Posterior vena cava (tissue), 2 donors: ENCODE results near the gene AP2B1. TPM values are rescaled to one million over a fixed set of nuclear protein-coding genes. Genes with fewer than 3 reads are reported as not detected.

ENCODE experiments used
- DNase-seq: peaks from one replicate; pipeline ENCODE4 v3.0.0-alpha.2; 2020; ENCODE audit warnings: low spot score
- intact Hi-C, 2 donors: fragments of 100-400 bp; cut with DNase I; formaldehyde crosslinking; loops; one replicate each; pipeline versions ENCODE4 v1.14.1 to v1.14.2; 2022 to 2023
- total RNA-seq, 2 donors: library from RNA; stranded (reverse); fragmentation: NEBNext Ultra II Directional; extraction: Animal tissue kit (Norgen Biotek cat#: 25700); gene quantifications; one replicate each; pipeline ENCODE4 v1.2.1, GENCODE V29; 2021
- donor health status: DM: yes; HTN: yes; CAD: no.
- donor health status: DM: yes; HTN: yes; CAD: no.

Gene AP2B1
- total RNA-seq, 2 donors from 2014 or later: 101 to 105 TPM

- DNase-seq: no peak
- intact Hi-C loops: no loop called here
Measured at GRCh38 chr17:35715416-35715815, 128.3 kb downstream of the AP2B1 start.

- no peak for DNase-seq
- intact Hi-C loops: no loop called here
Measured at GRCh38 chr17:35716173-35716572, 129.1 kb downstream of the AP2B1 start.

DNA sequence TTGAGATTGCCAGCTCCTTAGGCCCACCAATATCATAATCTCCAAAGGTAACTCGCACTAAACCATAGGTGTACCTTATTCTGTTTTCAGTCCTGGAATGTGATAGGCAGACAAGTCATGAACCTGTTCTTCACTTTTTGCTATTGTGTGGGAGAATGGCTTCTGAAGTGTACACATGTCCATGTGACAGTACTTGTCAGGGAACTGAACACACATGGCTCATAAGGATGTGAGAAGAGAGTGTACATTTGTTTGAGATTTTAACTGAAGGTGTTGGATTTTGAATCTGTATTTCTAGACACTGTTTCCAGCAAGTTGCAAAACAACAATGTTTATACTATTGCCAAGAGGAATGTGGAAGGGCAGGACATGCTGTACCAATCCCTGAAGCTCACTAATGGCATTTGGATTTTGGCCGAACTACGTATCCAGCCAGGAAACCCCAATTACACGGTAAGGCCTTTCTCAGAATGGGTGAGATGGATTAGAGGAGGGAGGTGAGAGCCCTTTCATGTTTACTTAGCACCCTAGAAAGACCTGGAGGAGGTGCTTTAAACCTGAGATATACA, 129.9 kb downstream of the AP2B1 start:
- no peak for DNase-seq

GRCh38 chr17:35717475-35717874, 130.4 kb downstream of the AP2B1 start:
- intact Hi-C loops: no loop called here

More for the DNA sequence above, 129.9 kb downstream of the AP2B1 start:
- intact Hi-C loops: no loop called here

DNA sequence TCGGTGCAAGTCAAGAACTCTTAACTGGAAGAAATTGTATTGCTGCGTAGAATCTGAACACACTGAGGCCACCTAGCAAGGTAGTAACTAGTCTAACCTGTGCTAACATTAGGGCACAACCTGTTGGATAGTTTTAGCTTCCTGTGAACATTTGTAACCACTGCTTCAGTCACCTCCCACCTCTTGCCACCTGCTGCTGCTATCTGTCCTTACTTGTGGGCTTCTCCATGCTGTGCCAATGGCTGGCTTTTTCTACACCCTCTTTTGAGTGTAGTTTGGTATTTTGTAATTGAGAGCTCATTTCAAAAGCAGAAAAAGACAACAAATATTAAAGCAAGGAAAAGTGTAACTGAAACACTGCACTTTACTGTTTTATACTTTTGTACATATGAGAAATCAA, 136.6 kb downstream of the AP2B1 start:
- no peak for DNase-seq
- intact Hi-C loops: no loop called here

More at GRCh38 chr17:35717475-35717874, 130.4 kb downstream of the AP2B1 start:
- DNase-seq: no peak

DNA sequence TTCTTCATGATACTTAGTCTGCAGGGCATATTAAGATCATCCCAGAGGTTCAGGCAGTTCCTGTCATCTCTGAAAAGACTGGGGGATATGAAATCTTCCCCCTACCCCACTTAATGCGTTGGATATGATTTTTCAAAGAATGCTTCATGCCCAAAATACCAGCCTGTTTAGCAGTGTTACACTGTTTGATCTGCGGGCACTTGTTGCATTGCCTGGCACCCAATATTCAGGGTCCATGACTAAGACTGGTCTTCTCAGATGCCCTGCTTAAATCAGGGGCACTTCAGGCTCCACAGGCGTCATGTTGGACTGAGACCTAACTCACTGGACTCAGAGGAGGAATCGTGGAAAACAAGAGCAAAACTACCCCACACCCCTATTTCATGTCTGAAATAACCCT, 137.9 kb downstream of the AP2B1 start:
- intact Hi-C loops: no loop called here
- DNase-seq: no peak

DNA sequence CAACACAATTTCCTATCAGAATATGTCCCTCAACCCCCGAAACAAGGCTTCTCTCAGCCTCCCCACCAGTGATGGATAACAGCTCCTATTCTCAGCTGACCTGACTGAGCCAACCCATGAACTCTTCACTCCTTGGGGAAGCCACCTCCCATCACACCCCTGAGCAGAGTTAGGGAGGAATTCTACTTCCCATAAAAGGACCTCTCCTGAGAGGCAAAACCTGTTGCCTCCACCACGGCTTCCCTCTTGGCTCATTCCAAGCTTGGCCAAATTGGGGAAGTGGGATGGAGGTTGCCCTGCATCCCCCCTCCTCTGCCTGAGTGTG, 138.6 kb downstream of the AP2B1 start:
- intact Hi-C loops: no loop called here
- no peak for DNase-seq

- intact Hi-C loops: no loop called here
- DNase-seq: peak; percentile 91
Measured at GRCh38 chr17:35726127-35726952, 139.2 kb downstream of the AP2B1 start.

- no peak for DNase-seq
- intact Hi-C loops: no loop called here
Measured at GRCh38 chr17:35726953-35727460, 139.9 kb downstream of the AP2B1 start.

DNA sequence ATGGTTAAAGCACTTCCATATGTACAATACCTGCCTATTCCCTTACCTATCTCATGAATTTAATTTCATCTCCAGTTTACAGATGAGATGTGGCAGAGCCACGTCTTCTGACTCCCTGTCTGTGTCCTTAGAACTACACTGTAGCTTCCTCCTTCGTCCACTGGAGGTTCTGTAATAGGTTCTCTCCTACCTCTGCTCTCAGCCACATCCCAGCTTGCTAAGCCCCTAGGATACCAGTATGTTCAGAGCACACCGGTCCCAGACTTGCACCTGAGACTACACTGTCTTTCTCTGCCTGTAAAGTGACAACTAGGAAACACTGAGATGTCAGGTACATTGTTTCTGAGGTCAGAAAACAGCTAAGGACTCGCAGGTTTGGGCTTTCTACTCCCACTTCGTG, 140.5 kb downstream of the AP2B1 start:
- no peak for DNase-seq
- intact Hi-C loops: no loop called here

DNA sequence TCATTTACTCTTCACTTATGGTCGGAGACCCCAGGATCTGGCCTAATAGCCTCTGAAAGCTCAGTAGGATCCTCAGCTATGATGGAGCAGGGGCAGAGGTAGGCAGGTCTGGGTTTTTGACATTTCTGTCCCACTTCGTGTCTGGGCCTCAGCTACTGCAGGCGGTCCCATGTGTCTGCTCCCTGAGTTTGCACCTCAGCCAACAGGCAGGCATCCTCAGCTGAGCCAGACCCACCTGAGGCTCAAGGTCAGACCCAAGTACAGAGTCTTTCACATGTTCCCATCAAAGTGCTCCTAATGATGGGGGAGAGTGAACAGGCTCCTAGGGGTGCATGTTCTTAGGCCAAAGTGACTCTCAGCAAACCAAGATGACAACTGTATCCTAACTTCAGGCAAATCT, 141.4 kb downstream of the AP2B1 start:
- DNase-seq: no peak
- intact Hi-C loops: no loop called here

- no peak for DNase-seq
- intact Hi-C loops: no loop called here
Measured at GRCh38 chr17:35729405-35729833, 142.3 kb downstream of the AP2B1 start.

GRCh38 chr17:35730400-35731005, 143.4 kb downstream of the AP2B1 start:
- intact Hi-C loops: no loop called here
- no peak for DNase-seq

GRCh38 chr17:35731239-35731916, 144.3 kb downstream of the AP2B1 start, which contains the start of gene RASL10B:
RASL10B (plus strand) TSS chr17:35731639; CDS start chr17:35735185, 3,546 bp downstream.
- intact Hi-C loops: no loop called here
- peak; percentile 86 for DNase-seq

- DNase-seq: no peak
- intact Hi-C loops: no loop called here
Measured at GRCh38 chr17:35731917-35732805, 145.0 kb downstream of the AP2B1 start.

DNA sequence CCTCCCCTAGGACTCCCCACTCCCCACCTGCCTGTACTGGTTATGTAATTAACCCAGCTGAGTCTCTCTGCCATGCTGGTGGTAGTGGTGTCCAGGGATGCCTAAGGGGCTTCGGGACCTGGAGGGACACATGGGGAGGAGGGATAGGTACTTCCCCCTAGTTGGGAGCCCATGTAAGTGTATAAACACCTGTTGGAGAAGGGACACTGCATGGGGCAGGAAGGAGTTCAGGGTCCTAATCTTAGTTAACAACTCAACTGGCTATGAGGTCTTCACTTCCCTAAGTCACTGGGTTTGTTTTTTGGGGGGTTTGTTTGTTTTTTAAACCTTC, 145.6 kb downstream of the AP2B1 start:
- no peak for DNase-seq
- intact Hi-C loops: no loop called here

- DNase-seq: no peak
- intact Hi-C loops: no loop called here
Measured at GRCh38 chr17:35733366-35733765, 146.2 kb downstream of the AP2B1 start.

GRCh38 chr17:35734396-35734795, 147.3 kb downstream of the AP2B1 start:
- no peak for DNase-seq
- intact Hi-C loops: no loop called here
